Peyer's patch (tissue), 4 donors: ENCODE measurements around the gene SHROOM2. TPM values are rescaled to one million over a fixed set of nuclear protein-coding genes. Genes with fewer than 3 reads are reported as not detected.

Source experiments
- DNase-seq, 3 donors: peaks; one replicate each; pipeline ENCODE4 v3.0.0-alpha.2; 2017 to 2019
- H3K27ac ChIP-seq, 4 donors: fragments of 200-600 bp; sonication (generic); one replicate each; pipeline ENCODE4 v1.5.1; 2016 to 2019
- H3K27me3 ChIP-seq, 2 donors: fragments of 200-600 bp; sonication (generic); one replicate each; pipeline ENCODE4 v1.5.1; 2019
- H3K36me3 ChIP-seq, 3 donors: fragments of 200-600 bp; sonication (generic); one replicate each; pipeline ENCODE4 v1.5.1; 2016 to 2019
- H3K4me1 ChIP-seq, 4 donors: fragments of 200-600 bp; sonication (generic); one replicate each; pipeline ENCODE4 v1.5.1; 2016 to 2019
- H3K4me3 ChIP-seq, 4 donors: fragments of 200-600 bp; sonication (generic); 1 replicate in 3 of 4; 2 replicates in 1 of 4; pipeline ENCODE4 v1.5.1; 2016 to 2019; ENCODE audit warnings: mild to moderate bottlenecking in 1 of 4
- H3K9me3 ChIP-seq, 4 donors: fragments of 200-600 bp; sonication (generic); one replicate each; pipeline ENCODE4 v1.5.1; 2016 to 2019; ENCODE audit warnings: mild to moderate bottlenecking in 1 of 4
- POLR2A ChIP-seq, 2 donors: fragments of 450-650 bp; IDR thresholded peaks; one replicate each; pipeline ENCODE4 v1.5.1; 2017; ENCODE audit warnings: antibody characterized with exemption in 2 of 2, mild to moderate bottlenecking in 2 of 2, moderate library complexity in 2 of 2
- total RNA-seq, 4 donors: library from RNA; depleted of rRNA; stranded (reverse); fragments of >200 nt; gene quantifications; one replicate each; pipeline ENCODE4 v1.1.0, GENCODE V29; 2016
- TF ChIP-seq, protein P1 (sequence below), 6 experiments: fragments of 450-650 bp in 4 of 6; fragments of 200-600 bp in 2 of 6; sonication (generic) in 1 of 6; IDR thresholded peaks; one replicate each; pipeline ENCODE4 v1.5.1; 2017 to 2019; ENCODE audit warnings: antibody characterized with exemption in 6 of 6, mild to moderate bottlenecking in 3 of 6, moderate library complexity in 1 of 6

The SHROOM2 gene
- total RNA-seq, 4 donors from 2014 or later: 1.8 to 7.4 (median 3.3) TPM

DNA sequence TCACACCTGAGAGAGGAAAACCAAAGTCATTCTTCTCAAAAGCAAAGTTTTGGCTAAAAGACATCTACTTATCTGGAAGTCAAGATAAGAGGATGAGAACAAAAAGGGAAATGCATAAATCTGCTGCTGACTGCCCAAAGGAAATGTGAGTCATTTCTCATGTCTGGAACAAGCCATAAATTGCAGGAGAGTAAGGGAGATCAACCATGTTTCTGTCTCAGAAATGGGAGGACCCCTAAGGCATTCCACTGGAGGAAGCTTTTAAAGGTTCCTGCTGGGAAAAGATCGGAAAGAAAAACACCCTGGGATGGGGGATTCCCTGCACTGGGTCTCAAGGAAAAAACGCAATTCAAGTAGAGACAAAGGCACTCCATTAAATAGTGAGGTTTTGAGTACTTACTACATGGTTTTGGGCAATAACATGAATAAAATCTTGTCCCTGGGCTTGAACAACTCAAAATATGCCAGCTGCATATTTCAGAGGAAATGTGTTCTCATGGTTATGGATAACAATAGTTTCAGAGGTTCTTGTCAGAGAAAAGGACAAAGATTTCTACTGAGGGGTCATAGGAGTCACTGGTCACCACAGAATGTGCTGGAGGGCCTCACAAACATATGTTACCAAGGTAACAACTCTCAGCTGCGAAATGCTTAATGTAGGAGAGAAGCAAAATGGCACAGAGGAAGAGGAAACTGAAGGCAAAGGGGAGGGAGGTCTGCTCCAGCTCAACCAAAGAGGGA, 39.9 kb upstream of the SHROOM2 start:
- no peaks in the 10 kb centered on the region for H3K27me3 ChIP-seq
- DNase-seq: no peak
- H3K27ac ChIP-seq: no peak overlapping the region
- H3K36me3 ChIP-seq: no peaks in the 10 kb centered on the region
- TF ChIP-seq, protein P1, sequence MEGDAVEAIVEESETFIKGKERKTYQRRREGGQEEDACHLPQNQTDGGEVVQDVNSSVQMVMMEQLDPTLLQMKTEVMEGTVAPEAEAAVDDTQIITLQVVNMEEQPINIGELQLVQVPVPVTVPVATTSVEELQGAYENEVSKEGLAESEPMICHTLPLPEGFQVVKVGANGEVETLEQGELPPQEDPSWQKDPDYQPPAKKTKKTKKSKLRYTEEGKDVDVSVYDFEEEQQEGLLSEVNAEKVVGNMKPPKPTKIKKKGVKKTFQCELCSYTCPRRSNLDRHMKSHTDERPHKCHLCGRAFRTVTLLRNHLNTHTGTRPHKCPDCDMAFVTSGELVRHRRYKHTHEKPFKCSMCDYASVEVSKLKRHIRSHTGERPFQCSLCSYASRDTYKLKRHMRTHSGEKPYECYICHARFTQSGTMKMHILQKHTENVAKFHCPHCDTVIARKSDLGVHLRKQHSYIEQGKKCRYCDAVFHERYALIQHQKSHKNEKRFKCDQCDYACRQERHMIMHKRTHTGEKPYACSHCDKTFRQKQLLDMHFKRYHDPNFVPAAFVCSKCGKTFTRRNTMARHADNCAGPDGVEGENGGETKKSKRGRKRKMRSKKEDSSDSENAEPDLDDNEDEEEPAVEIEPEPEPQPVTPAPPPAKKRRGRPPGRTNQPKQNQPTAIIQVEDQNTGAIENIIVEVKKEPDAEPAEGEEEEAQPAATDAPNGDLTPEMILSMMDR (IDR thresholded peaks at IDR 0.05): no peak
- no peak for TF ChIP-seq POLR2A (IDR thresholded peaks at IDR 0.05)
- no peak overlapping the region for H3K4me3 ChIP-seq
- H3K9me3 ChIP-seq: no peaks in the 10 kb centered on the region
- H3K4me1 ChIP-seq: no peaks in the 10 kb centered on the region

DNA sequence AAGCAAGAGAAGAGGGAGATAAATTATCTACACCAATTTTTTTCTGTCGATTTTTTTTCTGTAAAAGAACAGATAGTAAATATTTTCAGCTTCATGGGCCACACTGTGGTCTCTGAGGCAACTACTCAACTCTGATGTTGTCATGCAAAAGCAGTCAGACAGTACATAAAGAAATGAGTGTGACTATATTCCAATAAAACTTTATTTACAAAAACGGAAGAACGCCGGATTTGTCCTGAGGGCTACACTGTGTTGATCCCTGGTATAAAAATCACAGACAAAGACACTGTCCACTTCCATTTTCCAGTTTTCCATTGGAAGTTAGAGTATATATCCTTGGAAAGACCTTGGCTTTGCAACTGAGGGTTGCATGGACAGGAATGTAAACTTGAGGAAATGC, 38.6 kb upstream of the SHROOM2 start:
- H3K36me3 ChIP-seq: no peaks in the 10 kb centered on the region
- H3K27ac ChIP-seq: no peak overlapping the region
- no peak for DNase-seq
- no peaks in the 10 kb centered on the region for H3K4me1 ChIP-seq
- H3K27me3 ChIP-seq: no peaks in the 10 kb centered on the region
- no peak for TF ChIP-seq POLR2A (IDR thresholded peaks at IDR 0.05)
- TF ChIP-seq, protein P1 (IDR thresholded peaks at IDR 0.05): no peak
- no peak overlapping the region for H3K4me3 ChIP-seq
- no peaks in the 10 kb centered on the region for H3K9me3 ChIP-seq

DNA sequence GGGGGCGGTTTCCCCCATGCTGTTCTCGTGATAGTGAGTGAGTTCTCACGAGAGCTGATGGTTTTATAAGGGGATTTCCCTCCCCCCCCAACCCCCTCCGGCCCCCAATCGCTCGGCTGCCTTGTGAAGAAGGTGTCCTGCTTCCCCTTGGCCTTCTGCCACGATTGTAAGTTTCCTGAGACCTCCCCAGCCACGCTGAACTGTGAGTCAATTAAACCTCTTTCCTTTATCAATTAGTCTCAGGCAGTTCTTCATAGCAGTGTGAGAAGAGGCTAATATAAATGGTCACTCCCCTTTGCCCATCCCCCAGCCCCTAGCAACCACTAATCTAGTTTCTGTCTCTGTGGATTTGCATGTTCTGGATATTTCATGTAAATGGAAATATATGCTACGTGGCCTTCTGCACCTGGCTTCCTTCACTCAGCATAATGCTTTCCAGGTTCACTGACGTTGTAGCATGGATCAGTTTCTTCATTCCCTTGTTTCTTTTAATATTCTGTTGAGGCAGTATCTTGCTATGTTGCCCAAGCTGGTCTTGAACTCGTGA, 37.0 kb upstream of the SHROOM2 start:
- Histone ChIP-seq H3K4me3 (no peak overlapping the region), H3K4me1 (no peaks in the 10 kb centered on the region), H3K27me3 (no peaks in the 10 kb centered on the region), H3K9me3 (no peaks in the 10 kb centered on the region), H3K27ac (no peak overlapping the region), H3K36me3 (no peaks in the 10 kb centered on the region)
- TF ChIP-seq POLR2A (IDR thresholded peaks at IDR 0.05): no peak
- TF ChIP-seq, protein P1 (IDR thresholded peaks at IDR 0.05): no peak
- DNase-seq: no peak

DNA sequence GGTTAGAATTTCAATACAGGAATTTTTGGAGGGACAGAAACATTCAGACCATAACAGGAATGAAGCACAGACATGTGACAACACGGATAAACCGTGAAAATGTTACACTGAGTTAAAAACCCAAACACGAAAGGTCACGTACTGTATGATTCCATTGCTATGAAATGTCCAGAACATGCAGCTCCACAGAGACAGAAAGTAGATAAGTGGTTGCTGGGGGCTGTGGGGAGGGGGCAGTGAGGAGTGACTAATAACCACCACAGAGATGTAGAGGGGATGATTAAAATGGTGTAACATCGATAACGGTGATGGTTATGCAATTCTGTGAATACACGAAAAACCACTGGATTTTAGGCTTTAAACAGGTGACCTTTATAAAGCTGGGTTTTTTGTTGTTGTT, 28.9 kb upstream of the SHROOM2 start:
- H3K36me3 ChIP-seq: no peaks in the 10 kb centered on the region
- H3K27me3 ChIP-seq: no peaks in the 10 kb centered on the region
- H3K27ac ChIP-seq: no peak overlapping the region
- H3K4me1 ChIP-seq: no peaks in the 10 kb centered on the region
- no peak for TF ChIP-seq POLR2A (IDR thresholded peaks at IDR 0.05)
- TF ChIP-seq, protein P1 (IDR thresholded peaks at IDR 0.05): no peak
- no peaks in the 10 kb centered on the region for H3K9me3 ChIP-seq
- H3K4me3 ChIP-seq: no peak overlapping the region
- DNase-seq: no peak

DNA sequence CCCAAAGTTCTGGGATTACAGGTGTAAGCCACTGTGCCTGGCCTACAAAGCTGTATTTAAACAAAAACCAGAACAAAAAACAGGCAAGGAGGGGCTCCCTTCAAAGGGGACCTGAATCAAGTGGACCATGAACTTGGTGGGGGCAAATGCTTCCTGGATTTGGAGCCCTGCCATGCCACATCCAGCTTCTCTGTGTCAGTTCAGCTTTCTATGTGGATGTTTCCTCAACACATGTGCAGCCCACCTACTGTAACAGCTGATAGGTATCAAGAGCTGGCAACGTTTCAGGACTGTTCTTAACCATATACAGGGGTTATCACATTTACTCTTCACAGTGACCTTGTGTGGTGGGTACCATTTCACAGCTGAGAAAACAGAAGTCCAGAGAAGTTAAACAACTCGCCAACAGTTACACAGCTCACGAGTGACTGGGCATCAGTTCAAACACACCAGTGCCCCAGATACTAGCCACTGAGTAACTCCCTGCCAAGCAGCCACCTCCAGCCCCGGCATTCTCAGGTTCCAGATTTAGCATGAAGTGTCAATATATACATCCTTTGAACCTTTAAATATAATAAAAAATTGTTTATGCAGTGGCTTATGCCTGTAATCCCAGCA, 28.1 kb upstream of the SHROOM2 start:
- Histone ChIP-seq H3K27me3 (no peaks in the 10 kb centered on the region), H3K27ac (no peak overlapping the region), H3K9me3 (no peaks in the 10 kb centered on the region), H3K36me3 (no peaks in the 10 kb centered on the region), H3K4me1 (no peaks in the 10 kb centered on the region), H3K4me3 (no peak overlapping the region)
- TF ChIP-seq POLR2A (IDR thresholded peaks at IDR 0.05): no peak
- TF ChIP-seq, protein P1 (IDR thresholded peaks at IDR 0.05): no peak
- no peak for DNase-seq
